ENCODE data around the gene SHISA3.

The SHISA3 gene

DNA sequence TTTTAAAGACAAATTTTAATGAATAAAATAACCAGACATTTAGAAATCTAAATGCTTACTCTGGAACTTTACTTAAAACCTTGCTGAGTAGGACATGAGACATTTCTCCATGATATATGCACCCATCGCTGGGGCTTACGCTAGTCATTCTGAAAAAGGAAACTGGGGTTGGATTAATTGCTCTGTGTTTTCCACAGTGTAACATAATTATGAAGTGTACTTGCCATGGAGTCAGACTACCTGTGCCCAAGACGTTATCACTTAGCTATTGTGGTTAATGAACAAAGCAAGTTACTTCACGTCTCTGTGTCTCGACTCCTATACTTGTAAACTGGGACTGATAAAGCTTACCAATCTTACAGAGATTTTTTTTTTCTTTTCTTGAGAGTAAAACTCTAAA lies 47.8 kb downstream of the SHISA3 start:
- DNase-seq (ENCODE audit: low spot score) = no peak

DNA sequence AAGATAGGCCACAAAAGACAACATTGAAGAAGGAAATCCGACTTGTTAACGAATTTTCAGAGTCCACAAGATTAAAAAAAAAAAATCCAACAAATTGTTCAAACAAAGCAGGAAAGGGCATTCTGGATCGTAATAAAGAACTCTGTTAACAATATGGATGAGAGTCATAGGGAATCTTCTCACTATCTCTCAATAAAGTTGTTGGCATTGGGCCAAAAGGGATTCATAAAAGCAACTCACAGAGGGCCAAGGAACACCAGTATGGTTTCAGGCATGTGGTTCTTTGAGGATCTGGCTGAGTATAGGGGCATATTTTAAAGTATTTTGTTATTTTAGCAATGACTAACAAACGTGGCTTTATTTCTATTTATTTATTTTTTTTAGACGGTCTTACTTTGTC lies 49.5 kb downstream of the SHISA3 start:
- no peak for DNase-seq (ENCODE audit: low spot score)
